NCI-H2107 (cell line): ENCODE measurements around the gene SBK2.
"Not testable (repeated sequence)": the region's sequence is repeated elsewhere in the genome, so short reads cannot be mapped to it uniquely, and the experiment has no call there.

ENCODE experiments used
- DNase-seq: peaks from one replicate; lab custom pipeline; 2025; lab: John Stamatoyannopoulos, UW

The SBK2 gene

GRCh38 chr19:55536951-55537740, at the start of gene SBK2:
SBK2 (minus strand) TSS chr19:55537133; CDS start chr19:55536294, 839 bp downstream.
- no peak for DNase-seq

- peak; percentile 63 for DNase-seq
Measured at GRCh38 chr19:55585658-55586339, 48.9 kb upstream of the SBK2 start.

DNA sequence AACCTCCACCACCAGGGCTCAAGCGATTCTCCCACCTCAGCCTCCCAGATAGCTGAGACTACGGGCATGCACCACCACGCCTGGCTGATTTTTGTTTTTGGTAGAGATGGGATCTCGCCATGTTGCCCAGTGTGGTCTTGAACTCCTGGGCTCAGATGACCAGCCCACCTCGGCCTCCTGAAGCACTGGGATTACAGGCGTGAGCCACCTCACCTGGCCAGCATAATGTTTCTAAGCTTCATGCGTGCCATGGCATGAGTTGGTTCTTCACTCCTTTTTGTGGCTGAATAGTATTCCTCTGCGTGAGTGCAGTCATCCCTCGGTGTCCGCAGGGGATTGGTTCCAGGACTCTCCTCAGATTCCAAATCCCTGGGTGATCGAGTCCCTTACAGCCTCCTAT, 47.9 kb upstream of the SBK2 start:
- no peak for DNase-seq

DNA sequence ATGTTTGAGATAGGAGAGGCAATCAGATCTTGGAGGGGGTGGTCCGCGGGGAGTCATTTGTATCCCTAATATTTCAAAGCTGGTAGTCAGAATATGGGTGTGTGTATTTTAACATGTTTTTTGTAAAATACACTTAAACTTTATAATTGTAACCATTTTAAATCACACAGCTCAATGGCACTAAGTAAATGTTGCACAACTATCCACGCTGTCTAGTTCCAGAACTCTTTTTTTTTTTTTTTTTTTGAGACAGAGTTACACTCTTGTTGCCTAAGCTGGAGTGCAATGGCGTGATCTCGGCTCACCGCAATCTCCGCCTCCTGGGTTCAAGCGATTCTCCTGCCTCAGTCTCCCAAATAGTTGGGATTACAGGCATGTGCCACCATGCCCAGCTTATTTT, 47.0 kb upstream of the SBK2 start:
- DNase-seq, result not testable (repeated sequence)

- not testable (repeated sequence) for DNase-seq
Measured at GRCh38 chr19:55582284-55582683, 45.4 kb upstream of the SBK2 start.

- DNase-seq, result no peak
Measured at GRCh38 chr19:55581823-55582223, 44.9 kb upstream of the SBK2 start.

GRCh38 chr19:55581145-55581822, 44.4 kb upstream of the SBK2 start:
- no peak for DNase-seq

DNA sequence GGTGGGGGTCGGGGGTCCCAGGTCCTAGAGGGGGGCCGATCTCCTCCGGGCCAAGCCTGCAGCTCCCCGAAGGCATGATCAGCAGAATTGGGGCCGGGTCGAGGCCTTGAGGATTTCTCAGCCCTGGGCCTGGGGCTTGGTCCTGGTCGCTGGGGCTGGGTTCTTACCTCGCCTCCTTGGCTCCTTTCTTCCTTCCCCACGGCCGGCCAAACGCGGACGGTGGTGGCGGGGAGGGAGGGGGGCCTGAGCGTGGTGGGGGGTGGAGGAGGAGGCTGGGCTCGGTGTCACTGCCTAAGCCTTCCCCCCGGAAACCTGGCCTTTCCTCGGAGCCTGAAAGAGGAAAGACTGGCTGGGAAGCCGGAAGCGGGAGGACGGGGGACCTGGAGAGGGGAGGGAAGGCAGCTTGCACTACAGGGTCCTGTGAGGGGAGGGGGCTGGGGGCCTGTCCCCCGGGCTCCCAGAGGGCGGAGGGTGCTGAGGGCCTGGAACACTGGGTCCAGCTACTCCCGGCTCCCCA, 43.8 kb upstream of the SBK2 start, which contains the start of gene ZNF579:
TSS of gene ZNF579 (minus strand) at position 221 of the 517 bp plus-strand sequence. CDS start 1,209 bp downstream, outside the sequence.
- peak; percentile 52 for DNase-seq

- no peak for DNase-seq
Measured at GRCh38 chr19:55579766-55580621, 43.1 kb upstream of the SBK2 start.

- DNase-seq, result no peak
Measured at GRCh38 chr19:55578761-55579747, 42.1 kb upstream of the SBK2 start.

DNA sequence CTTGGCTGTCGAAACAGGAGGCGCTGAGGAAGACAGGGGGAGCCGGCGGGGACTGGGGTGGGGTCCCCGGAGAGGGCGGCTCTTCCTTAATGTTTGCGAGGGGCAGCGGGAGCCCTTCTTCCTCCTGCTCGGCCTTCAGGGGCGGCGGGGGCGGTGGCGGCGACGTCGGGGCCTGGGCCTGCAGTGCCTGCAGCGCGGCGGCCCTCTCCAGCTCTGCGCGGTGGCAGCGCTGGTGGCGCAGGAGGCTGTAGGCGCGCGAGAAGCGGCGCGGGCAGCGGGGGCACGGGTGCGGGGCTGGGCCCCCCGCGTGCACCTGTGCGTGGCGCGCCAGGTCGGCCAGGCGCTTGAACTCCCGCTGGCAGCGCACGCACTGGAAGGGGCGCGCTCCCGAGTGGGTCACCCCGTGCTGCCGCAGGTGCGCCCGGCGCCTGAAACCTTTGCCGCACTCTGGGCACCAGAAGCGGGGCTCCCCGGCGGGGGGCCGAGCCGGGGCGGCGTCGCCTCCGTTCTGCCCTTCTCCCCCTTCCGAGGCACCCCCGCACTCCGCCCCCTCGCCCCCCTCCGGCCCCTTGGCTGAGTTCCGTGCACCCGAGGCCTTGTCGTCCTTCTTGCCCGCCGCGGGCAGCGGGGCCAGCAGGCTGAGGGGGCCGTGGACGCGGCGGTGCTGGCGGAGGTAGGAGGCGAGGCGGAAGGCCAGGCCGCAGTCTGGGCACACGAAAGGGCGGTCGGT, 41.3 kb upstream of the SBK2 start:
- DNase-seq, result no peak

DNA sequence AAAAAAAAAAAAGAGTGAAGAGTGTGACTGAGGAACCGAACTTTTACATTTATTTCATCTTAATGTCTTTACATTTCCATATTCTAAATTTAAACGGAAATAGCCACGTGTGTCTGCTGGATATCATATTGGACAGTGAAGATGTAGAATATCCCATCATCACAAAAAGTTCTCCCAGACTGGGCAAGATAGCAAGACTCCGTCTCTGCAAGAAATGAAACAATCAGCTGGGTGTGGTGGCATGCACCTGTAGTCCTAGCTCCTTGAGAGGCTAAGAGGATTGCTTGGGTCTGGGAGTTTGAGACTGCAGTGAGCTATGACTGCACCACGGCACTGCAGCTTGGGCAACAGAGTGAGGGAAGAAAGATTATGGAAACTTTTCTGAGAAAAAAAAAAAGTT, 39.8 kb upstream of the SBK2 start:
- no peak for DNase-seq

GRCh38 chr19:55573929-55574328, 37.0 kb upstream of the SBK2 start:
- not testable (repeated sequence) for DNase-seq

DNA sequence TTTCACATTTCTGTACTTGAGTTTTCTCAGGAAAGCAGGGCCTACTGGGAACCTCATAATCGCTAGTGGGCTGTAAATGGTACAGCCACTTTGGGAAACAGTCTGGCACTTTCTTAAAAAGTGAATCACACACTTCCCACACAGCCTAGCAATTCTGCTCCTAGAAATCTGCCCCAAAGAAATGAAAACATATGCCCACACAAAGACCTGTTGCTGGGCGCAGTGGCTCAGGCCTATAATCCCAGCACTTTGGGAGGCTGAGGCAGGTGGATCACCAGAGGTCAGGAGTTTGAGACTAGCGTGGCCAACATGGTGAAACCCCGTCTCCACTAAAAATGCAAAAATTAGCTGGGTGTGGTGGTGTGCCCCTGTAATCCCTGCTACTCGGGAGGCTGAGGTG, 32.5 kb upstream of the SBK2 start:
- not testable (repeated sequence) for DNase-seq

- DNase-seq, result no peak
Measured at GRCh38 chr19:55567708-55568328, 30.9 kb upstream of the SBK2 start.

DNA sequence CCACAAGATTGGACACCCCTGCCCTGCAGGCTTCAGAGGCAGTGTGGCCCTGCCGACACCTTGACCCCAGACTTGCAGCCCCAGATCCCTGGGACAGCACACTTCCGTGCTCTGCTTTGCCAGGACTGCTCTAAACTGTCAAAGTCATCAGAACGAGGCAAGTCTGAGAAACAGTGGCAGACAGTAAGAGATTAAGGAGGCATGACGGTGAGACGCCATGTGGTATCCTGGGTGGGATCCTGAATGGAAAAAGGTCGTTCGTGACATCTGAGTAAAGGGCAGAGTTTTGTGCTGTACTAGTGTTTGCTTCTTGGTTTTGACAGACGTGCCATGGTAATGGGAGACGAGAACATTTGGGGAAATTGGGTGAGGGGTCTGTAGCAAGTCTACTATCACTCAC, 29.9 kb upstream of the SBK2 start:
- DNase-seq, result no peak

GRCh38 chr19:55563261-55563690, 26.3 kb upstream of the SBK2 start:
- DNase-seq, result no peak

DNA sequence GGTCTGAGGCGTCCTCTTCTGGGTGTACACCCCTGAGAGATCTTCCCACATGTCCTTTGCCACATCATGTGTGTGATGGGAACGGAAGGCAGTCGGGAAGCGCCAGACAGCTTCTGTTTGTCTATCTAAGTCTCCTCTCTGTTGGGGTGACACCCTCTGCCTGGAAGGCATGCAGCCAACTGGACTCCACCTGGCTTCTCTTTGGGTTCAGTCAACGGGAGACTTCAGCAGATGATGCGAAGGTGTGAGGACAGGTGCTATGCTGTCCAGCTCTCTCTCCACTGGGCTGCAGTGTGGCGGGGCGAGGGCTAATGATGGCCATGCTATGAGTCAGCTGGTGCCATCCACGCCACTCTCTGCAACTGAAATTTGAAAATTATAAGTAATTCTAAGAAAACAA, 22.8 kb upstream of the SBK2 start:
- DNase-seq, result no peak

GRCh38 chr19:55554741-55555152, 17.8 kb upstream of the SBK2 start:
- DNase-seq, result no peak
